ENCODE results near the gene NFIX. TPM values are rescaled to one million over a fixed set of nuclear protein-coding genes. Genes with fewer than 3 reads are reported as not detected.
A peak's percentile ranks its signal among the peaks of the same experiment; 100 is the strongest.

The NFIX gene
- total and polyA plus RNA-seq, 2 of the 13 experiments (the other 11 are each of a cell fraction or from before 2014, with no cell fraction given): 3.4 to 5.4 TPM

DNA sequence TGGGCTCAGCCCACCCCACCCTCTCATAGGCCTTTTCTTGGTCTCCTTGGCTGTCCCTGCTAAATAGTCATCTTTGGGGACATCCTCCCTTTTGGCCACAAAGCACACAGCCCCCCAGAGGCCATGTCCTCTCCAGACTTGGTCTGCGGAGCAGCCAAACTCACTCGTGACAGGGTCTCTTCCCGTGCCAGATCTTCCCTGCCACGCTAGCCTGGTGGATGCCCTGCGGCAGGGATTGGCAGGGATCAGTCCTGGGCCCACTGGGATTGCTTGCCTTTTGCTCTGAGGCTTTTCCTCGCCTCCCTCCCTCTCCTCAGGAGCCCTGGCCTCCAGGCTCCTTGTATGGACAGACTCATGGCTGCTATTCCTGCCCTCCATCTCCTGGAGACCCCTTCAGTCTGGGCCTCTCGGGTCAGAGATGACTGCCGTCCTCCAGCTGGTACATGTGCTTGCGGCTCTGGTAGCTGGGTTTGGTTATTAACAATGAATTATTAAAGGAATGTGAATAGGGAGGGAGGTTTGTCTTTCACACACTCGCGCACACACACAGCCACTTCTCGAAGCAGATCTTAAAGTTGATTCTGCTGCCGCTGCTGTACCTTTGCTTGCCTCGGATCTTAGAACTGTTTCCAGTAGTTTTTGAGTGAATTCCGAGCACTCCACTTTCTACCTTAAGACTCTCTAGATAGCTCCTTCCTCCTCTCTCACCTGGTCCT is 45.1 kb downstream of the NFIX start:
- 94% methylated on average over 13 of the region's 15 CpGs for WGBS (ENCODE audit: low lambda C conversion rate)

More for the DNA sequence above, 45.1 kb downstream of the NFIX start:
- Histone ChIP-seq H3K9ac (ENCODE audit: insufficient read depth, low read depth, low read length) (no peak overlapping the region), H3K4me1 (ENCODE audit: insufficient read depth, low read length) (peaks cover 46% of the 10 kb centered on the region), H4K20me1 (ENCODE audit: insufficient read depth, low read length) (no peaks in the 10 kb centered on the region), H3K4me3 (replicated peaks in 1 of 3; ENCODE audit: insufficient read depth in 1 of 3, low read depth in 2 of 3, low read length in 3 of 3) (no peak overlapping the region), H3K36me3 (replicated peaks in 1 of 2; ENCODE audit: control insufficient read depth in 1 of 2, insufficient read depth in 2 of 2, low read length in 2 of 2) (peaks cover 7 to 29% of the 10 kb centered on the region in 2 experiments; a peak in 4 of 5 replicates), H3K79me2 (ENCODE audit: insufficient read depth, low read length) (peaks cover 29% of the 10 kb centered on the region), H3K27me3 (ENCODE audit: control insufficient read depth in 1 of 2, insufficient read depth in 2 of 2, low read length in 2 of 2) (no peaks in the 10 kb centered on the region), H2AFZ (ENCODE audit: low read length) (no peak overlapping the region), H3K27ac (ENCODE audit: extremely low read length, insufficient read depth, low read length) (peak overlapping the region; percentile 25), H3K4me2 (ENCODE audit: low read depth, low read length) (no peak overlapping the region), H3K9me3 (ENCODE audit: low read length) (no peaks in the 10 kb centered on the region)
- POLR2A ChIA-PET: interaction anchor here (1.0 to 2.5 kb wide), 3 partner anchors 13 to 55 kb away, joined by 3 to 7 read pairs (median 5); no protein-coding TSS in a partner anchor
- no peak for TF ChIP-seq PCBP1 (IDR thresholded peaks at IDR 0.05; ENCODE audit: borderline replicate concordance, low read depth, low read length)
- TF ChIP-seq ZNF878 (CRISPR knock-in tag; IDR thresholded peaks at IDR 0.05): no peak
- TF ChIP-seq BRCA1 (CRISPR knock-in tag; IDR thresholded peaks at IDR 0.05): no peak
- TF ChIP-seq, protein P1, sequence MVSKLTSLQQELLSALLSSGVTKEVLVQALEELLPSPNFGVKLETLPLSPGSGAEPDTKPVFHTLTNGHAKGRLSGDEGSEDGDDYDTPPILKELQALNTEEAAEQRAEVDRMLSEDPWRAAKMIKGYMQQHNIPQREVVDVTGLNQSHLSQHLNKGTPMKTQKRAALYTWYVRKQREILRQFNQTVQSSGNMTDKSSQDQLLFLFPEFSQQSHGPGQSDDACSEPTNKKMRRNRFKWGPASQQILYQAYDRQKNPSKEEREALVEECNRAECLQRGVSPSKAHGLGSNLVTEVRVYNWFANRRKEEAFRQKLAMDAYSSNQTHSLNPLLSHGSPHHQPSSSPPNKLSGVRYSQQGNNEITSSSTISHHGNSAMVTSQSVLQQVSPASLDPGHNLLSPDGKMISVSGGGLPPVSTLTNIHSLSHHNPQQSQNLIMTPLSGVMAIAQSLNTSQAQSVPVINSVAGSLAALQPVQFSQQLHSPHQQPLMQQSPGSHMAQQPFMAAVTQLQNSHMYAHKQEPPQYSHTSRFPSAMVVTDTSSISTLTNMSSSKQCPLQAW (CRISPR knock-in tag; IDR thresholded peaks at IDR 0.05): no peak
- TF ChIP-seq ETV6 (CRISPR knock-in tag; conservative IDR thresholded peaks at IDR 0.05): no peak
- TF ChIP-seq NR2F2 (IDR thresholded peaks at IDR 0.05; ENCODE audit: borderline replicate concordance, low read depth): no peak
- TF ChIP-seq XBP1 (CRISPR knock-in tag; IDR thresholded peaks at IDR 0.05): no peak
- no peak for TF ChIP-seq ZNF205 (CRISPR knock-in tag; IDR thresholded peaks at IDR 0.05)
- no peak for TF ChIP-seq SOX13 (IDR thresholded peaks at IDR 0.05)
- no peak for TF ChIP-seq SOX13 (CRISPR knock-in tag; conservative IDR thresholded peaks at IDR 0.05 in 1 of 2, IDR thresholded peaks at IDR 0.05 in 1 of 2)
- TF ChIP-seq HNRNPL (IDR thresholded peaks at IDR 0.05; ENCODE audit: low read depth, low read length): no peak
- TF ChIP-seq ZNF672 (CRISPR knock-in tag; IDR thresholded peaks at IDR 0.05): no peak
- TF ChIP-seq ZNF513 (CRISPR knock-in tag; conservative IDR thresholded peaks at IDR 0.05): no peak
- TF ChIP-seq ZNF510 (CRISPR knock-in tag; IDR thresholded peaks at IDR 0.05; ENCODE audit: low read depth): no peak
- no peak for TF ChIP-seq NFE2 (CRISPR knock-in tag; IDR thresholded peaks at IDR 0.05)
- TF ChIP-seq ZNF552 (CRISPR knock-in tag; IDR thresholded peaks at IDR 0.05; ENCODE audit: borderline replicate concordance): no peak
- TF ChIP-seq, protein P2, sequence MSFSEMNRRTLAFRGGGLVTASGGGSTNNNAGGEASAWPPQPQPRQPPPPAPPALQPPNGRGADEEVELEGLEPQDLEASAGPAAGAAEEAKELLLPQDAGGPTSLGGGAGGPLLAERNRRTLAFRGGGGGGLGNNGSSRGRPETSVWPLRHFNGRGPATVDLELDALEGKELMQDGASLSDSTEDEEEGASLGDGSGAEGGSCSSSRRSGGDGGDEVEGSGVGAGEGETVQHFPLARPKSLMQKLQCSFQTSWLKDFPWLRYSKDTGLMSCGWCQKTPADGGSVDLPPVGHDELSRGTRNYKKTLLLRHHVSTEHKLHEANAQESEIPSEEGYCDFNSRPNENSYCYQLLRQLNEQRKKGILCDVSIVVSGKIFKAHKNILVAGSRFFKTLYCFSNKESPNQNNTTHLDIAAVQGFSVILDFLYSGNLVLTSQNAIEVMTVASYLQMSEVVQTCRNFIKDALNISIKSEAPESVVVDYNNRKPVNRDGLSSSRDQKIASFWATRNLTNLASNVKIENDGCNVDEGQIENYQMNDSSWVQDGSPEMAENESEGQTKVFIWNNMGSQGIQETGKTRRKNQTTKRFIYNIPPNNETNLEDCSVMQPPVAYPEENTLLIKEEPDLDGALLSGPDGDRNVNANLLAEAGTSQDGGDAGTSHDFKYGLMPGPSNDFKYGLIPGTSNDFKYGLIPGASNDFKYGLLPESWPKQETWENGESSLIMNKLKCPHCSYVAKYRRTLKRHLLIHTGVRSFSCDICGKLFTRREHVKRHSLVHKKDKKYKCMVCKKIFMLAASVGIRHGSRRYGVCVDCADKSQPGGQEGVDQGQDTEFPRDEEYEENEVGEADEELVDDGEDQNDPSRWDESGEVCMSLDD (CRISPR knock-in tag; IDR thresholded peaks at IDR 0.05; ENCODE audit: borderline replicate concordance): no peak
- DNase-seq (ENCODE audit: low spot score): no peak
- intact Hi-C loops (cut with micrococcal nuclease; ENCODE audit: unreplicated experiment) (no loop called here), in situ Hi-C loops (cut with HindIII; ENCODE audit: extremely low pct_ligation_motif_present, low pct_unique_long_range_greater_than_20kb) (no loop called here)
- FAIRE-seq: no peak
- CTCF ChIA-PET (ENCODE audit: low intra/inter-chr PET ratio, low total read pairs): no interaction called here
- no TSS peak for BruUV-seq (replicated peaks)
- no peak for ATAC-seq
